Keratinocyte (primary cell): ENCODE data around the gene RFTN1. TPM values are rescaled to one million over a fixed set of nuclear protein-coding genes. Genes with fewer than 3 reads are reported as not detected.

Source experiments
- DNase-seq: peaks from one replicate; pipeline ENCODE4 v3.0.0-alpha.2; 2011; ENCODE audit warnings: low read depth, missing footprints, low spot score
- FAIRE-seq: peaks from 2 replicates; lab custom pipeline; 2011; peaks lifted over from hg19 to GRCh38; lab: Jason Lieb, UNC
- H2AFZ ChIP-seq: 2 replicates; pipeline ENCODE4 v1.6.0; 2012; ENCODE audit warnings: low read length, control low read depth, inconsistent platforms; ENCODE audit not compliant: control insufficient read depth
- H3K27ac ChIP-seq: 2 replicates; pipeline ENCODE4 v1.5.1; 2011; ENCODE audit warnings: low read length; ENCODE audit not compliant: control insufficient read depth, insufficient read depth
- H3K27me3 ChIP-seq: 3 replicates; pipeline ENCODE4 v1.6.0; 2011; ENCODE audit warnings: low read length; ENCODE audit not compliant: control insufficient read depth, insufficient read depth; ENCODE audit errors: extremely low read depth
- H3K36me3 ChIP-seq, 2 experiments: 2 replicates in 1 of 2; 3 replicates in 1 of 2; pipeline ENCODE4 v1.5.1; 2011; ENCODE audit warnings: low read length in 2 of 2, mild to moderate bottlenecking in 1 of 2; ENCODE audit not compliant: control insufficient read depth in 2 of 2, insufficient read depth in 2 of 2; ENCODE audit errors: extremely low read depth in 1 of 2
- H3K4me1 ChIP-seq: 3 replicates; pipeline ENCODE4 v1.5.1; 2011; ENCODE audit warnings: low read length; ENCODE audit not compliant: control insufficient read depth, insufficient read depth; ENCODE audit errors: extremely low read depth
- H3K4me2 ChIP-seq: 3 replicates; pipeline ENCODE4 v1.6.0; 2011; ENCODE audit warnings: low read depth, low read length; ENCODE audit not compliant: control insufficient read depth, insufficient read depth; ENCODE audit errors: extremely low read depth
- H3K4me3 ChIP-seq, 3 experiments: fragments of 200-600 bp in 1 of 3; sonication (generic) in 1 of 3; 2 replicates in 2 of 3; 3 replicates in 1 of 3; pipeline ENCODE4 v1.5.1; 2011 to 2016; ENCODE audit warnings: low read length in 3 of 3, mild to moderate bottlenecking in 3 of 3, control low read depth in 2 of 3, inconsistent platforms in 1 of 3, low read depth in 1 of 3, mixed read lengths in 1 of 3, mixed run types in 1 of 3, moderate library complexity in 1 of 3; ENCODE audit not compliant: control insufficient read depth in 2 of 3, insufficient read depth in 2 of 3; ENCODE audit errors: extremely low read depth in 1 of 3
- H3K79me2 ChIP-seq: 2 replicates; pipeline ENCODE4 v1.6.0; 2012; ENCODE audit warnings: low read length; ENCODE audit not compliant: control insufficient read depth, insufficient read depth
- H3K9ac ChIP-seq: 3 replicates; pipeline ENCODE4 v1.6.0; 2011; ENCODE audit warnings: low read length; ENCODE audit not compliant: control insufficient read depth, insufficient read depth; ENCODE audit errors: extremely low read depth
- H3K9me1 ChIP-seq: 3 replicates; pipeline ENCODE4 v1.6.0; 2011; ENCODE audit warnings: low read length; ENCODE audit not compliant: control insufficient read depth, insufficient read depth; ENCODE audit errors: extremely low read depth
- H3K9me3 ChIP-seq: 2 replicates; pipeline ENCODE4 v1.5.1; 2012; ENCODE audit warnings: low read depth, low read length; ENCODE audit not compliant: control insufficient read depth
- H4K20me1 ChIP-seq: 3 replicates; pipeline ENCODE4 v1.6.0; 2011; ENCODE audit warnings: low read length; ENCODE audit not compliant: control insufficient read depth, insufficient read depth; ENCODE audit errors: extremely low read depth
- CTCF ChIP-seq, 3 experiments: IDR thresholded peaks in 1 of 3; conservative IDR thresholded peaks in 1 of 3; optimal IDR thresholded peaks in 1 of 3; 2 replicates in 2 of 3; 3 replicates in 1 of 3; pipeline versions ENCODE3 to v1.5.1; 2011; ENCODE audit warnings: low read length in 3 of 3, mild to moderate bottlenecking in 3 of 3, moderate library complexity in 2 of 3, control low read depth in 1 of 3, inconsistent platforms in 1 of 3; ENCODE audit not compliant: insufficient read depth in 2 of 3; ENCODE audit errors: extremely low read depth in 1 of 3
- EZH2 ChIP-seq: IDR thresholded peaks from one replicate; pipeline ENCODE4 v1.6.1; 2012; ENCODE audit warnings: inconsistent platforms, mild to moderate bottlenecking, low read length, moderate library complexity
- dilution Hi-C: fragments of 300-500 bp; cut with MboI; formaldehyde crosslinking; loops from one replicate; pipeline ENCODE4 v1.7.0; 2020; ENCODE audit warnings: low sequenced_read_pairs; ENCODE audit not compliant: extremely low pct_ligation_motif_present
- polyA plus RNA-seq, 5 experiments: library from polyadenylated mRNA; depleted of rRNA in 3 of 5; stranded (reverse) in 3 of 5; stranded (forward) in 1 of 5; unstranded in 1 of 5; fragments of >200 nt; gene quantifications; 1 replicate in 1 of 5; 2 replicates in 3 of 5; 3 replicates in 1 of 5; pipeline versions ENCODE4 v1.2.1 to v1.2.3, GENCODE V29; 2011 to 2012; ENCODE audit warnings: missing spikeins in 2 of 5, low read depth in 1 of 5, low replicate concordance in 1 of 5

Gene RFTN1
- polyA plus RNA-seq, 1 donor (not counting 4 experiments of a cell fraction or from before 2014, with no cell fraction given) = 18.0 TPM

GRCh38 chr3:16528581-16528993, 15.1 kb upstream of the RFTN1 start:
- dilution Hi-C loops = no loop called here
- Histone ChIP-seq H3K4me2 (no peak overlapping the region), H3K36me3 (no peaks in the 10 kb centered on the region), H2AFZ (no peak overlapping the region), H3K27ac (no peak overlapping the region), H3K79me2 (no peaks in the 10 kb centered on the region), H3K9ac (no peak overlapping the region), H3K27me3 (peaks cover 32% of the 10 kb centered on the region), H3K4me1 (no peaks in the 10 kb centered on the region), H4K20me1 (no peaks in the 10 kb centered on the region), H3K9me3 (no peaks in the 10 kb centered on the region), H3K4me3 (no peak overlapping the region), H3K9me1 (no peaks in the 10 kb centered on the region)
- FAIRE-seq = no peak
- no peak for TF ChIP-seq EZH2
- DNase-seq = no peak

GRCh38 chr3:16528106-16528505, 14.6 kb upstream of the RFTN1 start:
- H3K27me3 ChIP-seq = peaks cover 32% of the 10 kb centered on the region
- H4K20me1 ChIP-seq = no peaks in the 10 kb centered on the region
- H2AFZ ChIP-seq = no peak overlapping the region
- no peaks in the 10 kb centered on the region for H3K79me2 ChIP-seq
- no peaks in the 10 kb centered on the region for H3K4me1 ChIP-seq
- no peaks in the 10 kb centered on the region for H3K9me3 ChIP-seq
- no peak overlapping the region for H3K4me3 ChIP-seq
- FAIRE-seq (no peak), DNase-seq (no peak)
- H3K9me1 ChIP-seq = no peaks in the 10 kb centered on the region
- no peak overlapping the region for H3K9ac ChIP-seq
- dilution Hi-C loops = no loop called here
- TF ChIP-seq EZH2 (no peak), CTCF (optimal IDR thresholded peaks at IDR 0.05 in 1 of 3, IDR thresholded peaks at IDR 0.05 in 1 of 3, conservative IDR thresholded peaks at IDR 0.05 in 1 of 3; ENCODE audit: extremely low read depth in 1 of 3, insufficient read depth in 2 of 3, low read length in 3 of 3) (no peak)
- no peak overlapping the region for H3K4me2 ChIP-seq
- H3K27ac ChIP-seq = no peak overlapping the region
- H3K36me3 ChIP-seq = no peaks in the 10 kb centered on the region

- H3K9ac ChIP-seq = no peak overlapping the region
- H3K36me3 ChIP-seq = no peaks in the 10 kb centered on the region
- no peak for TF ChIP-seq EZH2
- TF ChIP-seq CTCF (optimal IDR thresholded peaks at IDR 0.05 in 1 of 3, IDR thresholded peaks at IDR 0.05 in 1 of 3, conservative IDR thresholded peaks at IDR 0.05 in 1 of 3; ENCODE audit: extremely low read depth in 1 of 3, insufficient read depth in 2 of 3, low read length in 3 of 3) = no peak
- H3K4me2 ChIP-seq = no peak overlapping the region
- FAIRE-seq = no peak
- H2AFZ ChIP-seq = no peak overlapping the region
- no peak for DNase-seq
- no peak overlapping the region for H3K27ac ChIP-seq
- no peaks in the 10 kb centered on the region for H3K9me3 ChIP-seq
- peaks cover 17% of the 10 kb centered on the region for H3K27me3 ChIP-seq
- H3K4me1 ChIP-seq = no peaks in the 10 kb centered on the region
- no peaks in the 10 kb centered on the region for H4K20me1 ChIP-seq
- no peak overlapping the region for H3K4me3 ChIP-seq
- dilution Hi-C loops = no loop called here
- H3K9me1 ChIP-seq = no peaks in the 10 kb centered on the region
- H3K79me2 ChIP-seq = no peaks in the 10 kb centered on the region
Measured at GRCh38 chr3:16524196-16524595, 10.7 kb upstream of the RFTN1 start.
